Psoas muscle (tissue), 8 donors: Measurements from ENCODE around the gene CLEC16A. TPM values are rescaled to one million over a fixed set of nuclear protein-coding genes. Genes with fewer than 3 reads are reported as not detected.

Experiments
- ATAC-seq, 4 donors: fragments of 200-7000 bp; cut with Tn5 transposase; one replicate each; pipeline ENCODE4 v1.9.1; 2020; ENCODE audit warnings: moderate library complexity in 3 of 4, mild to moderate bottlenecking in 2 of 4
- DNase-seq, 2 donors: peaks; one replicate each; pipeline ENCODE4 v3.0.0-alpha.2; 2020
- H3K27ac ChIP-seq: fragments of 200-600 bp; one replicate; pipeline ENCODE4 v1.8.0; 2022
- H3K27me3 ChIP-seq, 3 donors: fragments of 200-600 bp in 1 of 3; one replicate each; pipeline versions ENCODE4 v1.6.1 to v1.8.0; 2013 to 2022; ENCODE audit warnings: low read length in 2 of 3, mild to moderate bottlenecking in 2 of 3, moderate library complexity in 1 of 3; ENCODE audit not compliant: insufficient read depth in 3 of 3
- H3K36me3 ChIP-seq, 2 donors: fragments of 200-600 bp in 1 of 2; one replicate each; pipeline versions ENCODE4 v1.6.1 to v1.8.0; 2013 to 2022; ENCODE audit warnings: low read depth in 1 of 2, mild to moderate bottlenecking in 1 of 2, moderate library complexity in 1 of 2; ENCODE audit not compliant: insufficient read depth in 1 of 2
- H3K4me1 ChIP-seq: fragments of 200-600 bp; one replicate; pipeline ENCODE4 v1.8.0; 2022
- H3K4me3 ChIP-seq: fragments of 200-600 bp; one replicate; pipeline ENCODE4 v1.8.0; 2022; ENCODE audit warnings: mild to moderate bottlenecking
- H3K9me3 ChIP-seq: fragments of 200-600 bp; one replicate; pipeline ENCODE4 v1.8.0; 2022
- WGBS, 3 donors: extraction: QIAGEN DNeasy Blood & Tissue Kit; methylation state at CpG; one replicate each; pipeline versions ENCODE4 v1.1.6 to v1.1.7; 2013; 5-methylcytosine and 5-hydroxymethylcytosine counted together
- intact Hi-C, 2 donors: fragments of 100-400 bp; cut with DNase I; formaldehyde crosslinking; loops; one replicate each; pipeline versions ENCODE4 v1.11.0 to v1.14.2; 2022
- polyA plus RNA-seq, 3 donors: library from polyadenylated mRNA; stranded (reverse); fragments of 200-250 nt; gene quantifications; one replicate each; pipeline ENCODE4 v1.2.3, GENCODE V29; 2013
- total RNA-seq, 4 donors: library from RNA; stranded (reverse); fragmentation: NEBNext Ultra II Directional in 2 of 4; extraction: Animal tissue kit (Norgen Biotek cat#: 25700) in 2 of 4; gene quantifications; one replicate each; pipeline versions ENCODE4 v1.2.1 to v1.2.4, GENCODE V29; 2021 to 2023
- TF ChIP-seq, protein P1 (sequence below): fragments of 200-600 bp; IDR thresholded peaks from one replicate; pipeline ENCODE4 v1.8.0; 2022; ENCODE audit warnings: antibody characterized with exemption
- donor health status: healthy with polysubstance abuse.
- donor health status: DM: no; HTN: no; CAD: no; lungs with moderate emphysema.
- donor health status: Bipolar disorder and iron deficiency.
- donor health status: healthy.
- donor health status: DM: yes; HTN: yes; CAD: no.
- donor health status: DM: no; HTN: no; CAD: no.
- donor health status: DM: no; HTN: no; CAD: no.
- donor health status: DM: yes; HTN: yes; CAD: no.

CLEC16A gene
- total and polyA plus RNA-seq, 7 donors = 13.1 to 28.1 (median 21.4) TPM

- ATAC-seq = no peak
- intact Hi-C loops = no loop called here
- DNase-seq = no peak
- 26 to 35% (median 28%) methylated on average over 7 of the region's 7 CpGs for WGBS, 3 donors
- peaks cover 92% of the 10 kb centered on the region for H3K4me1 ChIP-seq
- H3K27ac ChIP-seq = peak overlapping the region; percentile 58
- H3K4me3 ChIP-seq = peak overlapping the region; percentile 12
- no peaks in the 10 kb centered on the region for H3K9me3 ChIP-seq
- peaks cover 0 to 11% of the 10 kb centered on the region in 2 donors for H3K36me3 ChIP-seq
- TF ChIP-seq, protein P1, sequence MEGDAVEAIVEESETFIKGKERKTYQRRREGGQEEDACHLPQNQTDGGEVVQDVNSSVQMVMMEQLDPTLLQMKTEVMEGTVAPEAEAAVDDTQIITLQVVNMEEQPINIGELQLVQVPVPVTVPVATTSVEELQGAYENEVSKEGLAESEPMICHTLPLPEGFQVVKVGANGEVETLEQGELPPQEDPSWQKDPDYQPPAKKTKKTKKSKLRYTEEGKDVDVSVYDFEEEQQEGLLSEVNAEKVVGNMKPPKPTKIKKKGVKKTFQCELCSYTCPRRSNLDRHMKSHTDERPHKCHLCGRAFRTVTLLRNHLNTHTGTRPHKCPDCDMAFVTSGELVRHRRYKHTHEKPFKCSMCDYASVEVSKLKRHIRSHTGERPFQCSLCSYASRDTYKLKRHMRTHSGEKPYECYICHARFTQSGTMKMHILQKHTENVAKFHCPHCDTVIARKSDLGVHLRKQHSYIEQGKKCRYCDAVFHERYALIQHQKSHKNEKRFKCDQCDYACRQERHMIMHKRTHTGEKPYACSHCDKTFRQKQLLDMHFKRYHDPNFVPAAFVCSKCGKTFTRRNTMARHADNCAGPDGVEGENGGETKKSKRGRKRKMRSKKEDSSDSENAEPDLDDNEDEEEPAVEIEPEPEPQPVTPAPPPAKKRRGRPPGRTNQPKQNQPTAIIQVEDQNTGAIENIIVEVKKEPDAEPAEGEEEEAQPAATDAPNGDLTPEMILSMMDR = no peak
- no peaks in the 10 kb centered on the region for H3K27me3 ChIP-seq
Observed at GRCh38 chr16:10935226-10935915, 9.0 kb upstream of the CLEC16A start.

DNA sequence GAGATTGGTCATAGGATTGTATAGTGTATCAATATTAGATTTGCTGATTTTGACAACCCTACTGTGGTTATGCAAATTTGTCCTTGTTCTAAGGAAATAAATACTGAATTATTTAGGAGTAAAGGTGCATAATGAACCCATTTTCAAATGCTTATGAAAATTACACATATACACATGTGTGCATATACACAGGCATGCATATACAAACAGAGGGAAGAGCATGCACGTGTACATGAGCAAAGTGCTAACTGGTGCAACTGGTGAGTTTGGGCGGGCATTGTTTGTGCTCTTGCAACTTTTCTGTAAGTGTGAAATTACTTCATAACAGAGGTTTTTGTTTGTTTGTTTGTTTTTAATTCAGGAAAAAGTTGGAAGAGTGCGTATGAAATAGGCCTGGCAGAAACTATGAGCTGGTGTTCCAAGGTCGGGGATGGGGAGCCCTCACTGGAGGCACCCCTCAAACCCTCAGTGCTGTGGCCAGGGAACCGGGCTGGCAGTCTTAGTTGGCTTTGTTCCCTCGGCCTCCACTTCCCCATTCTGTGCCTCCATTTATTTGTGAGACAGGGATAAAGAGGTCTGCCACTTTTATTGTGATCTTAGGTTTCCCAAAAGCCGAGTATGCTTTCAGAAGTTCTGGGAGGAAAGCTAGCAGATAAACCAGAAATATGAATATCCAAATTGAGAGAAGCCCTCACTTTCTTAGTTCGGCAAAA is 7.9 kb upstream of the CLEC16A start:
- ATAC-seq (no peak), DNase-seq (no peak)
- peaks cover 89% of the 10 kb centered on the region for H3K4me1 ChIP-seq
- H3K4me3 ChIP-seq = peak overlapping the region; percentile 86
- intact Hi-C loops = no loop called here
- WGBS, 3 donors = 44 to 60% (median 48%) methylated on average over 8 of the region's 8 CpGs
- H3K27me3 ChIP-seq = no peaks in the 10 kb centered on the region
- peak overlapping the region; percentile 91 for H3K27ac ChIP-seq
- TF ChIP-seq, protein P1 = no peak
- H3K36me3 ChIP-seq = peaks cover 0 to 11% of the 10 kb centered on the region in 2 donors
- no peaks in the 10 kb centered on the region for H3K9me3 ChIP-seq

- Histone ChIP-seq H3K4me3 (peak overlapping the region; percentile 86), H3K27ac (peak overlapping the region; percentile 91), H3K4me1 (peaks cover 81% of the 10 kb centered on the region), H3K36me3 (peaks cover 0 to 11% of the 10 kb centered on the region in 2 donors), H3K9me3 (no peaks in the 10 kb centered on the region), H3K27me3 (no peaks in the 10 kb centered on the region)
- ATAC-seq (peak; percentile 4 to 28 (median 18)), DNase-seq (peak in 1 of 2 donors; percentile 53)
- TF ChIP-seq, protein P1 = no peak
- intact Hi-C loops = no loop called here
- 11 to 20% (median 13%) methylated on average over 11 of the region's 11 CpGs for WGBS, 3 donors
Observed at GRCh38 chr16:10937068-10937859, 7.1 kb upstream of the CLEC16A start.

DNA sequence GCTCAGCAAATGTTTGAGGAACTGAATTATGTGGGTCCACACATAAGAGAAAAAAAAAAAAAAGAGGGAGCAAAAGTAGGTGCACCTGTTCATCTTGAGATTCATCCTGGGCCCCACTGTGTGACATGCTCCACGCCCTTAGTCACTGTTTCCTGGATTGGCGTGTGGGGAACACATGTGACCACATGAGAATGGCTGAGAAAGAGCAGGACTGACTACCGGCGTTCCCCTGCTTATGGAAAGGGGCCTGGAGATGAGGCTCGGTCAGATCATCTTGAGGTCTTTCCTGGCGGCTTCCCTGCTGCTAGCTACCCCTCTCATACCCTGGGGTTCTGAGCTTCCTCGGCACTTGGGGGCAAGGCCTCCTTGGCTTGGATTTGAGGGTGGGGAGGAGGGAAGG is 6.0 kb upstream of the CLEC16A start:
- intact Hi-C loops = no loop called here
- H3K36me3 ChIP-seq = peaks cover 0 to 3% of the 10 kb centered on the region in 2 donors
- TF ChIP-seq, protein P1 = no peak
- peaks cover 81% of the 10 kb centered on the region for H3K4me1 ChIP-seq
- peak overlapping the region; percentile 86 for H3K4me3 ChIP-seq
- ATAC-seq (peak; percentile 27 to 61 (median 49)), DNase-seq (peak in 1 of 2 donors; percentile 21)
- H3K9me3 ChIP-seq = no peaks in the 10 kb centered on the region
- H3K27ac ChIP-seq = peak overlapping the region; percentile 91
- H3K27me3 ChIP-seq = no peaks in the 10 kb centered on the region
- WGBS, 3 donors = 22 to 40% (median 24%) methylated on average over 7 of the region's 7 CpGs
